ENCODE data around the gene RPA1. TPM values are rescaled to one million over a fixed set of nuclear protein-coding genes. Genes with fewer than 3 reads are reported as not detected.
A peak's percentile ranks its signal among the peaks of the same experiment; 100 is the strongest.

The RPA1 gene
- total RNA-seq, 4 donors from 2014 or later = 15.9 to 108 (median 41.5) TPM

DNA sequence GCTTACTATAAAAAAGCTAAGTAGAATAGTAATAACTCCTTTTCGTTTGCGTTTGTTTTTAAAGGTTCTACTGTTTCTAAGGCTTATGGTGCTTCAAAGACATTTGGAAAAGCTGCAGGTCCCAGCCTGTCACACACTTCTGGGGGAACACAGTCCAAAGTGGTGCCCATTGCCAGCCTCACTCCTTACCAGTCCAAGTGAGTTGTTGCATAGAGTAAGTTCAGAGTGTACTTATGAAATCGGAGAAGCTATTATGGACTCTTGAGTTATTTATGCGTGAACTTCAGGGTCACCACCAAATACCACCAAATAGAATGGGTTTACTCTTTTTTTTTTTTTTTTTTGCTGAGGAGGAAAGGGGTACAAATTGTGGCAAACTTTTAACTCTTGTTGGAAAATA, 45.8 kb downstream of the RPA1 start:
- TF ChIP-seq, protein P1, sequence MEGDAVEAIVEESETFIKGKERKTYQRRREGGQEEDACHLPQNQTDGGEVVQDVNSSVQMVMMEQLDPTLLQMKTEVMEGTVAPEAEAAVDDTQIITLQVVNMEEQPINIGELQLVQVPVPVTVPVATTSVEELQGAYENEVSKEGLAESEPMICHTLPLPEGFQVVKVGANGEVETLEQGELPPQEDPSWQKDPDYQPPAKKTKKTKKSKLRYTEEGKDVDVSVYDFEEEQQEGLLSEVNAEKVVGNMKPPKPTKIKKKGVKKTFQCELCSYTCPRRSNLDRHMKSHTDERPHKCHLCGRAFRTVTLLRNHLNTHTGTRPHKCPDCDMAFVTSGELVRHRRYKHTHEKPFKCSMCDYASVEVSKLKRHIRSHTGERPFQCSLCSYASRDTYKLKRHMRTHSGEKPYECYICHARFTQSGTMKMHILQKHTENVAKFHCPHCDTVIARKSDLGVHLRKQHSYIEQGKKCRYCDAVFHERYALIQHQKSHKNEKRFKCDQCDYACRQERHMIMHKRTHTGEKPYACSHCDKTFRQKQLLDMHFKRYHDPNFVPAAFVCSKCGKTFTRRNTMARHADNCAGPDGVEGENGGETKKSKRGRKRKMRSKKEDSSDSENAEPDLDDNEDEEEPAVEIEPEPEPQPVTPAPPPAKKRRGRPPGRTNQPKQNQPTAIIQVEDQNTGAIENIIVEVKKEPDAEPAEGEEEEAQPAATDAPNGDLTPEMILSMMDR (IDR thresholded peaks at IDR 0.05) = no peak
- no peak for TF ChIP-seq POLR2A (IDR thresholded peaks at IDR 0.05)
- no peaks in the 10 kb centered on the region for H3K9me3 ChIP-seq
- no peaks in the 10 kb centered on the region for H3K27me3 ChIP-seq
- H3K27ac ChIP-seq = no peak overlapping the region
- no peaks in the 10 kb centered on the region for H3K36me3 ChIP-seq
- no peaks in the 10 kb centered on the region for H3K4me1 ChIP-seq
- DNase-seq = no peak
- no peak overlapping the region for H3K4me3 ChIP-seq
- intact Hi-C loops (cut with DNase I; ENCODE audit: low total_unique reads) = no loop called here

DNA sequence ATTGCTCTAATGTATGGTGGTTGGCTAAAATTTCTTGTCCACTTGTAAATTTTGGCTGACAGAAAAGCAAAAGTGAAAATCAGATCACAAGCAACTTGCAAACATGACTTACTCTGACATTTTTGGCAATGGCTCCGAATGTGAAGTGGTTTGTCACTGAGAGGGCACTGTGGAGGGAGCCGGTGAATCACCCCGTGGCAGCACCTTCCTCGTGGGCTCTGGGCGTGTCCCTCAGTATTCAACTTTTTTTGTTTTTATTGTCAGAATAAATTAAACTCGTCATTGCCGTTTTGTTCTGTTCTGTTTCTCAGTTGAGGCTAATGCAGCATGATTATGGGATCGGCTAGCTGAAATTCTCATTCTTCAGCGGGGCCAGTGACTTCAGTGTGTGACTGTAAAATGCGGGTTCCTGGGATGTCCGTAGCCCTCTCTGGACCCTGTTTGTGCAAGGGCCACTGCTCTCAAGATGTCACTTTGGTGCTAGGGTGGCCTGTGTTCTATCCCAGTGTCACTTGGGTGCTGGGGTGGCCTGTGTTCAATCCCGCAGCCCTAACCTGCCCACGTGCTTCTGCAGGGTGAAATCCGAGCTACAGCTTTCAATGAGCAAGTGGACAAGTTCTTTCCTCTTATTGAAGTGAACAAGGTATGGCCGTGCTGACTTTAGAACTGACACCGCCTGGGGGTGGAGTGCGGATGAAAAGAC, 48.8 kb downstream of the RPA1 start:
- TF ChIP-seq, protein P1 (IDR thresholded peaks at IDR 0.05) = no peak
- TF ChIP-seq POLR2A (IDR thresholded peaks at IDR 0.05) = no peak
- Histone ChIP-seq H3K27ac (no peak overlapping the region), H3K27me3 (no peaks in the 10 kb centered on the region), H3K4me3 (no peak overlapping the region), H3K4me1 (no peaks in the 10 kb centered on the region), H3K9me3 (no peaks in the 10 kb centered on the region), H3K36me3 (no peaks in the 10 kb centered on the region)
- DNase-seq = no peak
- intact Hi-C loops (cut with DNase I; ENCODE audit: low total_unique reads) = no loop called here

DNA sequence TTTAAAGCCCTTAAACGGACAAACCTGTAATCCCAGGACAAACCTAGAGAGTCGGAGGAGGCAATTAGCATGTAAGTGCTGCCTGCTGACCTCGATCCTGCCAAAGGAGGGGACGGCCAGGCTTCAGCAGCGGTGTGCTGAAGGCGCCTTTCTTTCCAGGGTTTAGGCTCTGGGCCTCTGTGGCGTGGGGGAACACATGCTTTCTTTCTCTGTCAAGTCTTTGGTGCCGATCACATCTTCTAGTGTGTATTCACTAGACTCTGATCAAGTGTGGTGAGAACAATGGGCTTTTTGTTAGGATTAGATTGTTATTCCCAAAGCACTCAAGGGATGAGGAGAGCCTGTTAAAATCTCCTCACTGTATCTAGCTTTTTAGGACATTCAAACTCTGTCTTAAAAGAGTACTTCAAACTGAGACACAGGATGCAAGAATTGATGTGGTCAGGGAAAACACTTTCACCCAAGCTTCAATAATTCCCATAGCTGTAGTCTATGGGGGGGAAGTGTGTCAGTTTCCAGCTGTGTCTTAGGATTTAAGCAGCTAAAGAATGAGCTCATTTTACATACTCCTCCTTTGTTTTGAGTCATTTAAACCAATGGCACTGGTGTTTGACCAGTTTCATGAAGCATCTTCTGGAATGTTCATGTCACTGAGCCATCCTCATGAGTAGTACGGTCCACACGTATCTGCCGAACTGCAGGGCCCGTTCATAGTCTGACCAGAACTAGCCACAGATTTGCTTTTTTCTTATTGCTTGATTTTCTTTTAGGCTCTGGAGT, 51.2 kb downstream of the RPA1 start:
- intact Hi-C loops (cut with DNase I; ENCODE audit: low total_unique reads) = no loop called here
- TF ChIP-seq, protein P1 (IDR thresholded peaks at IDR 0.05) = no peak
- no peak for TF ChIP-seq POLR2A (IDR thresholded peaks at IDR 0.05)
- H3K9me3 ChIP-seq = no peaks in the 10 kb centered on the region
- no peak overlapping the region for H3K27ac ChIP-seq
- H3K36me3 ChIP-seq = no peaks in the 10 kb centered on the region
- no peaks in the 10 kb centered on the region for H3K4me1 ChIP-seq
- no peaks in the 10 kb centered on the region for H3K27me3 ChIP-seq
- no peak for DNase-seq
- no peak overlapping the region for H3K4me3 ChIP-seq

DNA sequence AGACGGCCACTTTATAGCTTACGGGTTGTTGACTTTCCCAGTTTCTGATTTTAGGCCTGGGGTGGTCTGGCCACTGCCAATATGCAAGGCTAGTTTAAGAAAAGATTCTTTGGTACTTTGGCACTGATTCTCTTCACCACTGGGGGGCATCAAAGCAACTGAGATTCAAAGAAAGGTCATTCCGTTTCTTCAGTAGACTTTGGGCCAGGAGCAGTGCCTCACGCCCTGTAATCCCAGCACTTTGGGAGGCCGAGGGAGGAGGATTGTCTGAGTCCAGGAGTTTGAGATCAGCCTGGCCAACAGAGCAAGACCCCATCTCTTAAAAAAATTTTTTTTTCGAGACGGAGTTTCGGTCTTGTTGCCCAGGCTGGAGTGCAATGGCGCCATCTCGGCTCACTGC, 53.0 kb downstream of the RPA1 start:
- Histone ChIP-seq H3K27me3 (no peaks in the 10 kb centered on the region), H3K4me3 (no peak overlapping the region), H3K36me3 (no peaks in the 10 kb centered on the region), H3K4me1 (no peaks in the 10 kb centered on the region), H3K9me3 (no peaks in the 10 kb centered on the region), H3K27ac (no peak overlapping the region)
- intact Hi-C loops (cut with DNase I; ENCODE audit: low total_unique reads) = no loop called here
- TF ChIP-seq, protein P1 (IDR thresholded peaks at IDR 0.05) = peak in 3 of 4 experiments; percentile 30 to 33 (median 32)
- no peak for TF ChIP-seq POLR2A (IDR thresholded peaks at IDR 0.05)
- DNase-seq = no peak

DNA sequence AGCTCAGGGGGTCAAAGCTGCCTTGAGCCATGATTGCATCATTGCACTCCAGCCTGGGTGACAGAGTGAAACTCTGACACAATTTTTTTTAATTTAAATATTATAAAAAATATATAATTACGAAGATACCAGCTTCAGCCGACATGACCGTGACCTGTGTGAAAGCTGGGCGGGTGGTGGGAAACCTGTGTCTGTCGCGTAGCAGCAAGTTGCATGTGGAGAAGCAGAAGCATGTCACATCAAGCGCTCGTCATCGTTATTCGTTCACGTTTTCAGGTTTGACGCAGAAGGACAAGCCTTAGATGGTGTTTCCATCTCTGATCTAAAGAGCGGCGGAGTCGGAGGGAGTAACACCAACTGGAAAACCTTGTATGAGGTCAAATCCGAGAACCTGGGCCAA, 53.7 kb downstream of the RPA1 start:
- H3K9me3 ChIP-seq = no peaks in the 10 kb centered on the region
- no peaks in the 10 kb centered on the region for H3K36me3 ChIP-seq
- intact Hi-C loops (cut with DNase I; ENCODE audit: low total_unique reads) = no loop called here
- no peak overlapping the region for H3K4me3 ChIP-seq
- H3K27ac ChIP-seq = no peak overlapping the region
- no peak for DNase-seq
- H3K27me3 ChIP-seq = no peaks in the 10 kb centered on the region
- no peak for TF ChIP-seq POLR2A (IDR thresholded peaks at IDR 0.05)
- TF ChIP-seq, protein P1 (IDR thresholded peaks at IDR 0.05) = no peak
- H3K4me1 ChIP-seq = no peaks in the 10 kb centered on the region

All from uterus (tissue), 4 donors.